HepG2 (cell line): Measurements from ENCODE around the gene PDE6C. TPM values are rescaled to one million over a fixed set of nuclear protein-coding genes. Genes with fewer than 3 reads are reported as not detected.

Source experiments
- ATAC-seq: fragments of 200-7000 bp; cut with Tn5 transposase; 3 replicates; pipeline ENCODE4 v1.9.1; 2020; ENCODE audit warnings: mild to moderate bottlenecking, moderate library complexity
- BruUV-seq: library from RNA; stranded (reverse); fragments of 400-500 nt; replicated peaks from 2 replicates; lab custom pipeline; 2021; lab: Mats Ljungman, UMichigan
- CTCF ChIA-PET: fragments of 300-600 bp; formaldehyde crosslinking; extraction: SDS; loops from one replicate; lab custom pipeline; 2021; ENCODE audit warnings: low total read pairs, inconsistent platforms, low intra/inter-chr PET ratio; lab: Yijun Ruan, JAX
- POLR2A ChIA-PET: fragments of 350-600 bp; sonication (Branson Sonifier 250); formaldehyde crosslinking; loops from one replicate; lab custom pipeline; 2020; ENCODE audit warnings: antibody characterized with exemption, inconsistent platforms; lab: Yijun Ruan, JAX
- DNase-seq: peaks from one replicate; pipeline ENCODE4 v3.0.0-alpha.2; 2015; ENCODE audit warnings: low spot score
- FAIRE-seq: peaks from 3 replicates; lab custom pipeline; 2011; peaks lifted over from hg19 to GRCh38; lab: Jason Lieb, UNC
- H2AFZ ChIP-seq: one replicate; pipeline ENCODE4 v1.6.1; 2011; ENCODE audit warnings: low read length, inconsistent platforms
- H3K27ac ChIP-seq: fragments of 300-600 bp; 3 replicates; pipeline ENCODE4 v1.8.0; 2011; ENCODE audit warnings: mixed run types, mild to moderate bottlenecking, mixed read lengths, low read length, inconsistent platforms; ENCODE audit not compliant: insufficient read depth; ENCODE audit errors: extremely low read length
- H3K27me3 ChIP-seq, 2 experiments: fragments of 200-600 bp in 1 of 2; 2 replicates in 1 of 2; 3 replicates in 1 of 2; pipeline versions ENCODE4 v1.6.0 to v1.8.0; 2011; ENCODE audit warnings: low read length in 2 of 2, mild to moderate bottlenecking in 2 of 2, moderate library complexity in 2 of 2, inconsistent platforms in 1 of 2; ENCODE audit not compliant: insufficient read depth in 2 of 2, control insufficient read depth in 1 of 2
- H3K36me3 ChIP-seq, 2 experiments: fragments of 200-600 bp in 1 of 2; replicated peaks in 1 of 2; 2 replicates in 1 of 2; 3 replicates in 1 of 2; pipeline versions ENCODE4 v1.5.1 to v1.8.0; 2011; ENCODE audit warnings: low read length in 2 of 2, inconsistent platforms in 1 of 2; ENCODE audit not compliant: insufficient read depth in 2 of 2, control insufficient read depth in 1 of 2
- H3K4me1 ChIP-seq: 2 replicates; pipeline ENCODE4 v1.5.1; 2012; ENCODE audit warnings: low read length, inconsistent platforms; ENCODE audit not compliant: insufficient read depth
- H3K4me2 ChIP-seq: 2 replicates; pipeline ENCODE4 v1.6.0; 2011; ENCODE audit warnings: low read depth, low read length, inconsistent platforms
- H3K4me3 ChIP-seq, 3 experiments: fragments of 200-600 bp in 1 of 3; sonication (generic), shearing (Covaris generic) in 1 of 3; replicated peaks in 1 of 3; 2 replicates each; pipeline ENCODE4 v1.5.1; 2011 to 2016; ENCODE audit warnings: low read length in 3 of 3, inconsistent platforms in 2 of 3, low read depth in 2 of 3, mild to moderate bottlenecking in 2 of 3, control low read depth in 1 of 3, mixed read lengths in 1 of 3; ENCODE audit not compliant: insufficient read depth in 1 of 3
- H3K79me2 ChIP-seq: one replicate; pipeline ENCODE4 v1.6.1; 2011; ENCODE audit warnings: low read length, inconsistent platforms; ENCODE audit not compliant: insufficient read depth
- H3K9ac ChIP-seq: 2 replicates; pipeline ENCODE4 v1.6.0; 2011; ENCODE audit warnings: mild to moderate bottlenecking, low read depth, low read length, inconsistent platforms; ENCODE audit not compliant: insufficient read depth
- H3K9me3 ChIP-seq: 2 replicates; pipeline ENCODE4 v1.5.1; 2012; ENCODE audit warnings: mild to moderate bottlenecking, low read length
- H4K20me1 ChIP-seq: 2 replicates; pipeline ENCODE4 v1.6.0; 2011; ENCODE audit warnings: inconsistent platforms, mild to moderate bottlenecking, low read length, moderate library complexity; ENCODE audit not compliant: insufficient read depth
- ADNP ChIP-seq: sonication (generic); formaldehyde crosslinking; IDR thresholded peaks from 2 replicates; pipeline ENCODE4 v1.4.0; 2020; ENCODE audit warnings: missing genetic modification reagents
- HCFC1 ChIP-seq: fragments of 150-350 bp; IDR thresholded peaks from 2 replicates; pipeline ENCODE4 v1.6.1; 2014; ENCODE audit warnings: low read depth, low read length
- HNRNPL ChIP-seq: fragments of 200-400 bp; formaldehyde crosslinking; IDR thresholded peaks from 2 replicates; pipeline ENCODE4 v1.6.1; 2017; ENCODE audit warnings: mild to moderate bottlenecking, low read depth, low read length
- ZFP36L2 ChIP-seq: sonication (generic); formaldehyde crosslinking; IDR thresholded peaks from 2 replicates; pipeline ENCODE4 v1.4.0; 2020; ENCODE audit warnings: missing genetic modification reagents
- WGBS: methylation state at CpG from one replicate; pipeline ENCODE4 v1.1.6; 2017; ENCODE audit warnings: low lambda C conversion rate; 5-methylcytosine and 5-hydroxymethylcytosine counted together
- in situ Hi-C: cut with HindIII; loops from 2 replicates; pipeline ENCODE4 v1.10.0; 2017; ENCODE audit warnings: low pct_unique_long_range_greater_than_20kb; ENCODE audit not compliant: extremely low pct_ligation_motif_present
- intact Hi-C: fragments of 100-400 bp; cut with micrococcal nuclease; formaldehyde crosslinking; loops from one replicate; pipeline ENCODE4 v1.10.0; 2022; ENCODE audit not compliant: unreplicated experiment
- polyA plus RNA-seq, 8 experiments: library from polyadenylated mRNA; depleted of rRNA in 3 of 8; stranded (reverse) in 7 of 8; unstranded in 1 of 8; fragments of >200 nt; fragmentation: Illumina TruSeq in 4 of 8; extraction: Trizol in 4 of 8; gene quantifications; 2 replicates each; pipeline versions ENCODE4 v1.2.1 to v1.2.3, GENCODE V29; 2011 to 2016; ENCODE audit warnings: low read depth in 4 of 8, missing spikeins in 1 of 8, mixed read lengths in 1 of 8; ENCODE audit not compliant: insufficient read depth in 1 of 8
- total RNA-seq, 5 experiments: library from RNA; depleted of rRNA; stranded (reverse); fragments of >200 nt; fragmentation: Illumina TruSeq; extraction: Trizol; gene quantifications; 2 replicates each; pipeline ENCODE4 v1.2.3, GENCODE V29; 2016; ENCODE audit warnings: low read depth in 1 of 5
- TF ChIP-seq, protein P1 (sequence below): sonication (generic); IDR thresholded peaks from 2 replicates; pipeline ENCODE4 v1.6.1; 2016; ENCODE audit warnings: low read depth, borderline replicate concordance
- TF ChIP-seq, protein P2 (sequence below): sonication (generic); formaldehyde crosslinking; IDR thresholded peaks from 2 replicates; pipeline ENCODE4 v1.5.0; 2020; ENCODE audit warnings: mild to moderate bottlenecking, missing genetic modification reagents, borderline replicate concordance
- TF ChIP-seq, protein P3 (sequence below): sonication (generic); formaldehyde crosslinking; IDR thresholded peaks from 2 replicates; pipeline ENCODE4 v1.5.0; 2020; ENCODE audit warnings: missing genetic modification reagents

PDE6C gene
- total and polyA plus RNA-seq, 2 of the 13 experiments (the other 11 are each of a cell fraction or from before 2014, with no cell fraction given) = 0.64 TPM; not detected in 1

DNA sequence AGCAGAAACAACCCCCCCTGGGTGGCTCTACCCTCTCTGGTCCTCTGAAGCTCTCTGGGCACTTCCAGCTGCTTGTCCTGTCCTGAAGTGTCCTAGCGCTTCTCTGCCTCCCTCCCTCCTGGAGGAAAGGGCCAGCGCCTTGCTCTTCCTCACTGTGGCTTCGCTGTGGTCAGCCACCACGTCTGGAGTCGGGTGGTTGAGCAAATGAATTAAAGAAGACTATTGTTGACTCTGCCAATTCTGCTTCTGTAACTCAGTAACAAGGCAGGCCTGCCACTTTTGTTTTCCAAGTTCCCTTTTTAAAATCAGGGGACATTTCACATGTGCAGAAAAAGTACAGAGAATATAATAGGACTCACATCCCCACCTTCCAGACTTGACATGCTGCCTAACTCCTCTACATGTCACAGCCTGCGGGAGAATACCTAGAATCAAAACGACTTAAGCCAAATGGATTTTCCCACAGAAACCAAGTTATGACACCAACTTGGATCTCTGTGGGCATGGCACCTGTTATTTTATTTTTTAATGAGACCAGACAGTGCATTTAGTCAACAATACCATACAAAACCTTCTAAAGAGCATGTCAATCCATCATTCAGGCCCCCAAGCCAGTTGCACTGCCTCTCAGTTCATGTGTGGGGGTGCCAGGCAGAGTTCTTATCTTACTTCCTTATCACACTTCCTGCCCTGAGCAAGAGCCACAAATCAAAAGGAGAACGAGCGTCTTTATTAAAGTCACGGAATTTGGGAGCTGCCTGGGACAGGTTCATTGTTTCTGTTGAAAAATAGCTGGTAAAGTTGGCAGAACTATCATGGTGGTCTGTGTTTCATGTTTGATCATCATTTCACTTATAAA is 39.1 kb upstream of the PDE6C start:
- H3K4me1 ChIP-seq = peaks cover 6% of the 10 kb centered on the region
- 28% methylated on average over 8 of the region's 10 CpGs for WGBS
- H3K36me3 ChIP-seq = no peaks in the 10 kb centered on the region
- no peaks in the 10 kb centered on the region for H4K20me1 ChIP-seq
- CTCF ChIA-PET = no interaction called here
- H3K9me3 ChIP-seq = no peaks in the 10 kb centered on the region
- no peak overlapping the region for H3K27ac ChIP-seq
- peaks cover 0 to 22% of the 10 kb centered on the region in 2 experiments for H3K27me3 ChIP-seq
- no peak overlapping the region for H2AFZ ChIP-seq
- H3K79me2 ChIP-seq = no peaks in the 10 kb centered on the region
- no TSS peak for BruUV-seq
- no peak overlapping the region for H3K9ac ChIP-seq
- POLR2A ChIA-PET = no interaction called here
- no peak for DNase-seq
- no peak for ATAC-seq
- TF ChIP-seq ZFP36L2 (CRISPR knock-in tag) = no peak
- TF ChIP-seq, protein P1, sequence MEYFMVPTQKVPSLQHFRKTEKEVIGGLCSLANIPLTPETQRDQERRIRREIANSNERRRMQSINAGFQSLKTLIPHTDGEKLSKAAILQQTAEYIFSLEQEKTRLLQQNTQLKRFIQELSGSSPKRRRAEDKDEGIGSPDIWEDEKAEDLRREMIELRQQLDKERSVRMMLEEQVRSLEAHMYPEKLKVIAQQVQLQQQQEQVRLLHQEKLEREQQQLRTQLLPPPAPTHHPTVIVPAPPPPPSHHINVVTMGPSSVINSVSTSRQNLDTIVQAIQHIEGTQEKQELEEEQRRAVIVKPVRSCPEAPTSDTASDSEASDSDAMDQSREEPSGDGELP = no peak
- TF ChIP-seq ADNP (CRISPR knock-in tag) = no peak
- no peak for TF ChIP-seq HCFC1
- TF ChIP-seq, protein P2, sequence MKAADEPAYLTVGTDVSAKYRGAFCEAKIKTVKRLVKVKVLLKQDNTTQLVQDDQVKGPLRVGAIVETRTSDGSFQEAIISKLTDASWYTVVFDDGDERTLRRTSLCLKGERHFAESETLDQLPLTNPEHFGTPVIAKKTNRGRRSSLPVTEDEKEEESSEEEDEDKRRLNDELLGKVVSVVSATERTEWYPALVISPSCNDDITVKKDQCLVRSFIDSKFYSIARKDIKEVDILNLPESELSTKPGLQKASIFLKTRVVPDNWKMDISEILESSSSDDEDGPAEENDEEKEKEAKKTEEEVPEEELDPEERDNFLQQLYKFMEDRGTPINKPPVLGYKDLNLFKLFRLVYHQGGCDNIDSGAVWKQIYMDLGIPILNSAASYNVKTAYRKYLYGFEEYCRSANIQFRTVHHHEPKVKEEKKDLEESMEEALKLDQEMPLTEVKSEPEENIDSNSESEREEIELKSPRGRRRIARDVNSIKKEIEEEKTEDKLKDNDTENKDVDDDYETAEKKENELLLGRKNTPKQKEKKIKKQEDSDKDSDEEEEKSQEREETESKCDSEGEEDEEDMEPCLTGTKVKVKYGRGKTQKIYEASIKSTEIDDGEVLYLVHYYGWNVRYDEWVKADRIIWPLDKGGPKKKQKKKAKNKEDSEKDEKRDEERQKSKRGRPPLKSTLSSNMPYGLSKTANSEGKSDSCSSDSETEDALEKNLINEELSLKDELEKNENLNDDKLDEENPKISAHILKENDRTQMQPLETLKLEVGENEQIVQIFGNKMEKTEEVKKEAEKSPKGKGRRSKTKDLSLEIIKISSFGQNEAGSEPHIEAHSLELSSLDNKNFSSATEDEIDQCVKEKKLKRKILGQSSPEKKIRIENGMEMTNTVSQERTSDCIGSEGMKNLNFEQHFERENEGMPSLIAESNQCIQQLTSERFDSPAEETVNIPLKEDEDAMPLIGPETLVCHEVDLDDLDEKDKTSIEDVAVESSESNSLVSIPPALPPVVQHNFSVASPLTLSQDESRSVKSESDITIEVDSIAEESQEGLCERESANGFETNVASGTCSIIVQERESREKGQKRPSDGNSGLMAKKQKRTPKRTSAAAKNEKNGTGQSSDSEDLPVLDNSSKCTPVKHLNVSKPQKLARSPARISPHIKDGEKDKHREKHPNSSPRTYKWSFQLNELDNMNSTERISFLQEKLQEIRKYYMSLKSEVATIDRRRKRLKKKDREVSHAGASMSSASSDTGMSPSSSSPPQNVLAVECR (CRISPR knock-in tag) = no peak
- TF ChIP-seq, protein P3, sequence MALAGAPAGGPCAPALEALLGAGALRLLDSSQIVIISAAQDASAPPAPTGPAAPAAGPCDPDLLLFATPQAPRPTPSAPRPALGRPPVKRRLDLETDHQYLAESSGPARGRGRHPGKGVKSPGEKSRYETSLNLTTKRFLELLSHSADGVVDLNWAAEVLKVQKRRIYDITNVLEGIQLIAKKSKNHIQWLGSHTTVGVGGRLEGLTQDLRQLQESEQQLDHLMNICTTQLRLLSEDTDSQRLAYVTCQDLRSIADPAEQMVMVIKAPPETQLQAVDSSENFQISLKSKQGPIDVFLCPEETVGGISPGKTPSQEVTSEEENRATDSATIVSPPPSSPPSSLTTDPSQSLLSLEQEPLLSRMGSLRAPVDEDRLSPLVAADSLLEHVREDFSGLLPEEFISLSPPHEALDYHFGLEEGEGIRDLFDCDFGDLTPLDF = no peak
- TF ChIP-seq HNRNPL = no peak
- H3K4me3 ChIP-seq = no peak overlapping the region
- in situ Hi-C loops = no loop called here
- intact Hi-C loops = no loop called here
- FAIRE-seq = no peak
- no peak overlapping the region for H3K4me2 ChIP-seq
